Stimulated activated CD4-positive, alpha-beta T cell treated with anti-CD3 and anti-CD28 coated beads, Interleukin-1b, Interleukin-23, amount 100 ng/mL, for 4 hours (primary cell): ENCODE measurements around the gene GPR55.

Source experiments
- DNase-seq, 2 donors: peaks; one replicate each; pipeline ENCODE4 v3.0.0-alpha.2; 2020; ENCODE audit warnings: low read depth in 2 of 2

The GPR55 gene

DNA sequence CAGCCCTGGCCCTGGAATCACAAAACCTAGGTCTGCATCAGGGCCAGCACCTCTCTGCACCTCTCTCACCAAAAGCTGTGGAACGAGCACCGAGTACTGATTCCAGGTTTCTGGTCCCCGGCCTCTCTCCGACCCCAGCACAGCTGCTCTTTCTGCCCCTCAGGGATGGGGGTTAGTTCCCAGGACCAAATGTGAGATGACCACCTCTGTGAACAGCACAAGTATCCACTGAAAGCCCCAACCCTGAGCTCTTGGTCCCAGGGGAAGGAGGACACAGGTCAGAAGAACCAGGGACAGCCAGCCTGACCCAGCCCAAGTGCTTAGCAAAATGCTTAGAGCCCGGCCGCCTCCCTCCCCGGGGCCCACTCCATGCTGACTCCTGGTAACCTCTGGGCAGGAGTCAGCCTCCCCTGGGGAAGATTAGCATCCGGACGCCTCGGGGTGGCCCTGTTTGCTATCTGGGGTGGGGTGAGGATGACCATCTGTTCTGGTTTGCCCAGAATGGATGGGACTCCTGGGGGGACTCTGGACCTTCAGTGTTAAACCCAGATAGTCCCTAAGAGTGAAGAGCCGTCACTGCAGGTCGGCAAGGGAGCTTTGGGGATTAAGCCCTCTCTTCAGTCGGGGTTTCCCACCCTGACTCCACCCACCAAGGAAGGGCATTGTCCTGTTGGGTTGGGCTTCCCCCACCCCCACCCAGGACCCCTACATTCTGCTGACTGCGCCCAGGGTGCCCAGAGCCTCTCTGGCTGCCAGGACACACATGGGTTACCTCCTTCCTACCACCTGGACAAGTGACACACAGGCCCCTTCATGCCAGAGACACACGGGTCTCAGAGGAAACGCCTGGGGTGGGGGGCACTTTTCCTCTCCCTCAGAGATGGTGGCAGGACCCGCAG is 9.4 kb upstream of the GPR55 start:
- DNase-seq = no peak

DNA sequence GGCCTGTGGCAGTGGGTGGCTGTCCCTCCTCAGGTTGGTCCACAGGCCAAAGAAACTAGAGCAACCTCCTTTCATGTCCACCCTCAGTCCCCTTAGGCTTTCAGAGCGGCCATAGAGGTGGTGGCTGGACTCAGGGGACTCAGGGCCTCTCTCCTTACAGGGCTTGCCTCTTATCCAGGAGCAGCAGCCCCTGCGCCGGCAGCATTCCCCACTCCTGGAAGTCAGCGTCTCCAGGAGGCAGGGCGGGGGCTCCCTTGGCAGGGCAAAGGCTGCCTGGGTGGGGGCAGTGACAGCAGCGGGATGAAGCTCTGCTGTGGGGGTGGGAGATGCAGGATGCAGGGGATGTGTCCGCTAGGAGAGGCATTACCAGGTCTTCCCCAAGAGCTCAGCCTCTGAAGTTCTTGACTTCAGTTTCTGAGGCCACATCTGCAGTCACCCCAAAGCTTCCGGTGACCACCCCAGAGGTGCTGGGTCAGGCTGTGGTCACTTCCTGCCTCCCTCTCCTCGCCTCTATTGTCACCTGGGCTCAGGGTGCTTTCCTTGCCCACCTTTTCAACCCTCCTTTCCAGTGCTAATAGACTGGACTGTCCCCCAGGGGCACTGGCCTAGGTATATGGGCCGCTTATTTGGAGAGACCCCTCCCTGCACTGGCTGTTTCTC is 8.6 kb upstream of the GPR55 start:
- DNase-seq = no peak

DNA sequence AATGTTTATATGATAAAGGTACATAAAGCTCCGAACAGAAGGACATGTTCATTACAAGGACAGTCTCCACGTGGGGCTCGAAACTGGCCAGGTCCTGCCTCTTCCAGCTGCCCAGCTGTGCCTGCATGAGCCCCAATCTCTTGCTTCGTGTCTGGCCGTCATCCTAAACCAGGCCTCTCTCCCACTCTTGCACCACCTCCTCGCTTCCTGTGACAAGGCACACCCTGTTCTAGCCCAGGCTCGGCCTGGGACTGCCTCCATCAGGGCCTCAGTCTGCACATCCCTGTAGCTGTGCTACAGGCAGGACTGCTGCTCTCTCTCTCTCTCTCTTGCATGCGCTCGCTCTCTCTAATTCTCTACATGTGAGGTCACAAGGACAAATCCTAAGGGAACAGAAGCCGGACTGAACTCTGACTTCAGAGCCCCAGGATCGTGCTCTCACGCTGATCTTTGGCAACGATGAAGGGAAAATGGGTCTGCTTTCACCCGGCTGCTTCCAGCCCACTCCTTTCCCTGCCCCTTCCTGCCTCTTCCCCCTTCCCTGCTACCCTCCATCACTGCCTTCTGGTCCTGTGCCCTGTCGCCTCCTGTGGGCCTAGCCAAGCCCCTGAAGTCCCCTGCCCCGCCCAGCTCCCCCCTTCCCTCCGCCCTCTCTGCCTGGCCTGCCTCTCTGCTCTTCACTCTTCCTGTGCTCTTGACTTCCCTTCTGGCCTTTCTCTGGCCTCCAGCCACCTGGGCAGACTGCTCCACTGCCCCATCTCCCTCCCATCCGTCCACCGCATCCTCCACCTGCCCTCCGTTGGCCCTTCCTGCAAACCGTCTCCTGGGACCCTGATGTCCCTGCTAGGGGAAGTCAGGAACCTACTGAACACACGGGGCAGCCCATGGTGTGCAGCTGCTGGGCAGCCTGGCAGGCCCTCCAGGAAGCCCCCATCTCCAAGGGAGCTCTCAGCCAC is 7.8 kb upstream of the GPR55 start:
- DNase-seq = no peak

DNA sequence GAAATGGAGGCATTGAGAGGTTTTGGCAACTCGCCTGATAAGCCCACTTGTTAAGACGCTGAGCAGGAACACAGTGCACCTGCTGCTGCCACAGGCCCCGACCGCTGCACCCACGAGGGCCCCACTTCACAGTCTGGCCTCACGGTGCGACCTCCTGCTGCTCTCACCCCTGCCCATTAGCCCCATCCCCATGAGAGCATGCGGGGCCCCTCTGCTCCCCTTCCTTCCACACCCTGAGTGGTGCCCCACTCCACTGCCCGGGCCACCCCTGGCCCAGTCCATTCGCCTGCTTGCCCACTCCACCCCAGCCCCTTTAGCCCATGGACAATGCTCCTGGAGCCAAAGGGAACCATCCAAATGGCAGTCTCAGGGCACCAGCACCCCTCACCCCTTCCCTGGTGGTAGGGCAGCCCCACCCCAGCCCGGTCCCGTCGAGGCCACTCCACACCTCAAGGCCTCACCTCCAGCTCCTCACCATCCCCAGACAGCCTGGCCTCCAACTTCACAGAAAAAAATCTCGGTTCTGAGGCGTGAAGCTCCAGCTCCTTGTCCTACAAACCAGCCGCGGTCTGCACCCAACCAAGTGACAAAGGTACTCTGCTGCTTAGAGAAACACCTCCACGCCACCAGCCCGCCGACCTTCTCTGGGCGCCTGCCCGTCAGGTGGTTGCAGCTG is 6.7 kb upstream of the GPR55 start:
- DNase-seq = no peak

DNA sequence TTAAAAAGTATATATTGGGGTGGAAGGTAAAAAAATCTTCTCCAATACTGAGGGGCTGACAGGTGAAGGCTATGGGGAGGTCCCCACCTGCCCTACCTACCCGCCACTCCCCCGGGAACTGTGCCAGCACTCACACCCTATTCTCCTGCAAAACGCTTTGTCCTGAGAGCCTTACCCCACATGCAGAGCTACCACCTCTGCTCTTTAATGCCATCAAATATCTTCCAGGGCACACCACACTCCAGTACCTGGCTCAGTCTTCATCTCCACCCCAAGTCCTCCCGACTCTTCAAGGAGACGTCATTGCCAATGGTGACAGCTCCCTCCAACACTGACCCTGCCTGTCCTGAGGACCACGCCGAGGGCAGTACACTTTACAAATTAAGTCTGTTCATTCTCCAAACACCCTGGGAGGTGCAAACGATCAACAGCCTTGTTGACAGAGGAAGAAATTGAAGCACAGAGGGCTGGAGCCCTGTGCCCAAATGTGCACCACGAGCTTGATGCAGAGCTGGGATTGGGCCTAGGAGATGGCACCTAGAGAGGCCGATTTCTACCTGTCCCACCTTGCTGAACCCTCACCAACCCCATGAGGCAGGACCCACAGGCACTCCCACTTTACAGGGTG is 6.0 kb upstream of the GPR55 start:
- DNase-seq = no peak

DNA sequence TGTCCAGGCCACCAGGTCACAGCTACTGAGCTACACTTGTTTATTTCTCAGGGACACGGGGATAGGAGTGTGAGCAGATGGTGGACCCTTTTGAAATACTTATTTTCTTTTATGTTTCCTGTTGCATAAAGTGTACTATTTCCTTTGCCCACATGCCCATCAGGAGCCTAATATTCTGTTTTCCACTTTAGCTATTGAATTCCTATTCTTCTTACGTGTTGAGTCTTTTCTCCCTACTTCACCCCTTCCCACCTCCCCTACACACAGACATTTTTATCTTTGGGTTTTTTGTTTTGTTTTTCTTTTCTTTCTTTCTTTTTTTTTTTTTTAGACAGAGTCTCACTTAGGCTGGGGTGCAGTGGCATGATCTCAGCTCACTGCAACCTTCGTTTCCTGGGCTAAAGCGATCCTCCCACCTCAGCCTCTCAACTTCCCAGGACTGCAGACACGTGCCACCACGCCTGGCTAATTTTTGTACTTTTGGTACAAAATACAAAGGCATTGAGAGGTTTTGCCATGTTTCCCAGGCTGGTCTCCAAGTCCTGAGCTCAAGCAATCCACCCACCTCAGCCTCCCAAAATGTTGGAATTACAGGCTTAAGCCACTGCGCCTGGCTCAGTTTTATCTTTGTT is 5.2 kb upstream of the GPR55 start:
- DNase-seq = no peak

DNA sequence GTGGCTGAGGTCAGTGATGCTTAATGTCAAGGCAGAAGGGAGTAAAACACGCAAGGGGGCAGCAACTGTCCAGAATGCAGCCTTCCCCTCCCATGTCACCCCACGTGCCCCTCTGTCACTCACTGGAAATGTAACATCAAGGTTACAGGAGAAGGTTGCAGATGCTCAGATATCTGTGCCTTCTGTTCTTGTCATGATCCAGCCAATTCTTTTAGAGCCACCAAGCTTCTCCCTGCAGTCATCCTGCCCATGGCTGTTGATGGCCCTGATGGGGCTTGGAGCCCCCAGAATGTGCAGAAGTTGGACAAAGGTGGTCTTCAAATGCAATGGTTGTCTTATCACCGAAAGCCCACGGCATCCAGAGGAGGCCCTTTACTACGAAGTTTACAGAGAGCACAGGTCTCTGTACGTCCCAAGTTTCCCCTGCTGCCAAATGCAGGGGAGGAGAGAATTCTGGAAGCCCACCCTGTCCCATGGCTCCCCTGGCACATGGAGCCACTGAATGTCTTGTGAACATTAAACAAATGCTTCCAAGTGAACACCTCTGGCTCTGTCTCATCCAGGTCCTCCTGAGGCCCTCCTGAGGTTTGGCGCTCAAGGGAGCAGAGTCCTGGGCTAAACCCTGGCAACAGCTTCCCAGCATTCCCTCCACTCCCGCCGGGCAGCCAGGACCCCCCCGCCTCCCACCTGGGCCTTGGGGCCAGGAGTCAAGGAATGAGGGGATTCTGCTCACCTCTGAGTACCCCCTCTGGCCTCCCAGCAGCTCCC is 4.5 kb upstream of the GPR55 start:
- no peak for DNase-seq

DNA sequence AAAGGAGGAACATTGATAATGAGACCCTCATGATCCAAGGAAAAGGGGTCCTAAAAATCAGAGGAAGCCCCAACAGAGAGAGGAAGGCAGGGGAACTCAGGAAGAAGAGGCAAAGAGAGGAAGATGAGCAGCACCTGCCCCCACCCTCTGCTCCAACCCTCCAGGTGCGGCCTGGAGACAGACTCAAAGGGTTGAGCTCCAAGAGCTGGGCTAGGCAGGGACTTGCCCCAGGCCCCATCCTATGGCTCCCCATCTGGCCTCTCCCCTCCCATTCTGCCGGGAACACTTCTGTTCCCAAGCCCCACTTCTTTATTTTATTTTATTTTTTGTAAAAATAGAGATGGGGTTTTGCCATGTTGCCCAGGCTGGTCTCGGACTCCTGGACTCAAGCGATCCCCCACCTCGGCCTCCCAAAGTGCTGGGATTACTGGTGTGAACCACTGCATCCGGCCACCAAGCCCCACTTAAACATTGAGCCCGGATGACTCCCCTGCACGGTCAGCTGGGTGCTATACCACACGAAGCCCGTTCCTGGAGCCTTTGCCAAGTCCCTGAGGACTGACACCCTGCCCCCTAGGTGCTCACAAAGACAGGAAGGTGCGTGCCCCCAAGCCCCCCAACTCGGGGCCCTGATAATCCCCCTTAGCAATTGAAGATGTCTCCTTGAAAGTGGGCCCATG is 3.8 kb upstream of the GPR55 start:
- no peak for DNase-seq

DNA sequence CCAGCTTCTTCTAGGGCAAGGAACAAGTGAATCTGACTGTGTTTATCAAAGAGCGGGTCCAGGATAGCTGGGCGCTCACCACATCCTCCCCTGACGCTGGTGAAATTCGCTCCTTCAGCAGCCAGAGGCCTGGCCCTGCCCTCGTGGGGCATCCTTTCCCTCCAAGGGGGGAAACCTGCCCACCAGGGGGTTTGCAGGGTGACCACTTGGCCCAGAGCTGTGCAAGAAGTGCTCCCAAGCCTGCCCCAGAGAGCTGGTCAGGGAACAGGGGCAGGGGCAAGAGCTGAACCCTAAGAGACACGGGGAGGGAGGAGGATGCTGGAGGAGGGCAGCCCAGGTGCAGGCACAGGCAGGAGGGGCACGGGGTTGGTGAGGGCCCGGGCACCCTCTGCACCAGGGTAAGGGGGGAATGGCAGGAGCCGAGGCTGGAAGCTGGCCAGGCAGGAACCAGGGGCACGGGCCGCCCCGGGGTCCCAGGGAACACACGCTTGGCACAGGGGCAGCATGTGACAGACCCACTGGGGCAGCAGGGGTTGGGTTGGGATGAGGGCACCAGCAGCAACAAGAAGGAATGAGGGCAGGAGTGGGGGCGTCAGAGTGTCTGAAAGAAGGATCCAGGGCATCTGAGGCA is 2.8 kb upstream of the GPR55 start:
- no peak for DNase-seq

DNA sequence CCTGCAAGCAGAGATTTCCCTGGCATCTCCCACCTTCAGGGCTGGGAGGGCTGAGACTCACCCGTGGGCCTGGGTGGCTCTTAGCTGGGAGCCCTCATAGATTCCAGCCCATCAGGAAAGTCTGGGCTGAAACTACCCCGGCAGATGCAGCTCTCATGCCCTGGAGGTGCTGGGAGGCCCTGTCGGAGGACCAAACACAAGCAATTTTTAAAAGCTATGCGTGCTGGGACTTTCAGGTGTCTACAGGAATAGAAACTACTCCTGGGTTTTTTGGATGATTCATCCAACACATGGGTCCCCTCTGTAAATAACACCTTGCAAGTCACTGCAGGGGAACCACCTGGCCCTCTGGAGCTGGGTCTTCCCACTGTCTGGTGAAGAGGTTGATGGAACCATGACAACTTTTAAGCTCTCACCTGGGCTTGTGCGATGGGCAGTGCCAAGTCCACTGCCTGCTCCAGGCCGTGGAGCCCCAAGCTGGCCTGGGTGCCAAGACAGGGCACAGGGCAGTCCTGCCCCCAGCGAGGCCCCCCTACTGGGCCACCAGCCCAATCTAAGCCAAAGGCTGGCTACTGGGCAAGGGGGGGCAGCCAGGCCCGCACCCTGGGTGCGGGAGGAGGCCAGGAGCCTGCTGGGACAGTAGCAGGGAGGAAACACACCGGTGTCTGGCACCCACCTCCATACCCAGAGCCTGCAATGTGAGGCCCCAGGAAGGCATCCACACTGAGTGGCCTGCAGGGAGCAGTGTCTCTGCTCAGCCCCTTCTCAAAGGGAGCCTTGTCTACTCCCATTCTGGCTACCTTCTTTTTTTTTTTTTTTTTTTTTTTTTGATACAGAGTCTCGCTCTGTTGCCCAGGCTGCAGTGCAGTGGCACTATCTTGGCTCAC is 1.1 kb upstream of the GPR55 start:
- DNase-seq = peak in 1 of 2 donors; percentile 41

DNA sequence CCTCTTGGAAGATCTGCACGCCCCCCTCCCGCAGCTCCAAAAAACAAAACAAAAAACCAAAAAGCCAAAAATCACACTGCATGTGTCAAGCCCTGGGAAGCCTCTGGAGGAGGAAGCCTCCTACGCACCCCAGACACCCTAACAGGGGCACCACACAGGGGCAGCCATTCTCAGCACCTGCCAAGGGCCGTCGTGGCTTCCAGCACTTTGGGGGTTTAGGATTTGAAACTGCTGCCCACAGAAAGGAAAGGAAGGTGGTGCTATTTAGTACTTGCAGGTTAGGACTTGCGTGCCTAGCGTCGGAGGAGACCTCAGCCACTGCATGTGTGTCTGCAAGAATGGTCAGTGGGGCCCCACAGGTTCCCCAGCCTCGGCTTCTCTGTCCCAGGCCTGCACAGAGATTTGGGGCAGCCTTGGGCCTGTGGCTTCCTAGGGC is 419 bp upstream of the GPR55 start:
- DNase-seq = no peak

DNA sequence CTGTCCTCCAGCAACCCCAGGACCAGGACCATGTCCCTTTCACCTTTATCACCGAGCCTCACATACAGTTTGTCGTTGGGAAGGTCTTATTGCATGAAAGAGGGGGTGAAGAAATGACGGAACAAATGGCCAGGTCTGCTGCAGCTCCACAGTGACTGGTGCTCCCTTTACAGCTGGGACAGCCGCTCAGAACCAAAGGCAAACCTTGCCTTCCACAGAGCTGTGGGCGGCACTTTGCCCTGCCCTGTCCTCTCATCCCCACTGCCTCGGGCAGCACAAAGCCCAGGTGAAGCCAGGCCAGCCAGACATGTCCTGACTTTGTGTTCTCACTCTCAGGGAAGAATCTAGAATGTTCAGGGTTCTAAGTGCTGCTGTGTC is 961 bp downstream of the GPR55 start:
- no peak for DNase-seq

DNA sequence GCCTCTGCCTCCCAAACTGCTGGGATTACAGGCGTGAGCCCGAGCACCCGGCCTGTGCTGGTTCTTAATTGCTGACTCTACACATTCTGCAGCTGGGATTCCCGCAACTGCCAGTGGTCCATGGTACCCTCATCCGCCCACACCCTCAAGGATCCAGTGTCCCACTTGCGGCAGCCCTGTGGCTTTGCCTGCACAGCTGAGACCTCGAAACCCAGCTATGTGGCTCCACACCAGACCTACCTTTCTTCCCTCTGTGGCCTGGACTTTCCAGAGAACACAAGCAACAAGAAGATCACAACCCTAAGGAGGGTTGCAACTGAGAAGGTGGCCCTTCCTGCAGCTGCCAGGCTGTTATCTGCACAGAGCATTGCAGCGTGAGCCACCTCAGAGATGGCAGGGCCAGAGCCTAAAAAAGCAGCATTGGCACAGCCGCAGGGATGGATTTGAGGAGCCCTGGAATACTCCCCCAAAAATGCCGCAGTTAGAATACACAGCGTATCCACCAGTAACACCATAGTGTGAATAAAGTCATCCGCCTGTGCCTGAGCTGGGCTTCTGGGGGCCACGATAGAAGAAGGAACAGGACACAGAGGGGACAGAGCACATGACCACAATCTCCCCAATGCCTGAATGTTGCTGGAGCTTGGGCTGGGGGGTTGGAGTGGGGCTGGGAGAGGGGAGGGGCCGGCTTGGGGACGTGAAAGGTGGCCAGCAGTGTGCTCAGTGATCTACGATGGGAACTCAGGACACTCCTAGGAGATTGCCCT is 1.9 kb downstream of the GPR55 start:
- no peak for DNase-seq

DNA sequence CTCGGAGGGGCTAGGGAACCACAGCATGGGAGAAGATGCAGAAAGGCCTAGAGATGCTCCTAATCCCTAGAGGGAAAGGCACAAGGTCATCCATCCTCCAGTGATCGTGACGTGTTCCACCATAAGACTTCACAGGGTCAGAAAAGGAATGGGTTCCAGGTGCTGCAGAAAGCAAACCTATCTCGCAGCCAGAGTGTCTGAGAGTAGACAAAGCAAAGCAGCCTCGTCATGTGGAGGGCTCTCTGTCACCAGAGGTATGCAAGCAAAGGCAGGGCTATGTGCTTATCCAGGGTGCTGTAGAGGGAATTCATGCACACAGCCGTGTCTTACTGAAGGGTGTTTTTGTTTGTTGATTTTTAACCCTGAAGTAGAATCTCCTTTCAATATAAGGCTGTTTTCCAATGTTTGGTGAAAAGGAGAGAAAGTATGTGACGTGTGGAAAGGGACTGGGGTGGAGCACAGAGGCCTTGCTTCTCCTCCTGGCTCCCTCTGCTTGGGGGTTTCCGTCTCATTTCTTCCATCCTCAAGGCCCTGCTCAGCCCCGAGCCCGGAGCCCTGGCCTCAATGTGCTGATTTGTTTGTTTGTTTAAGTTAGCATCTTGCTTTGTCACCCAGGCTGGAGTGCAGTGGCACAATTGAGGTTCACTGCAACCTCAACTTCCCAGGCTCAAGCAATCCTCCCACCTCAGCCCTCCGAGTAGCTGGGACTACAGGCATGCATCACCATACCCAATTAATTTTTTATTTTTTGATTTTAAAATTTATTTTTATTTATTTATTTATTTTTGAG is 3.0 kb downstream of the GPR55 start:
- no peak for DNase-seq

DNA sequence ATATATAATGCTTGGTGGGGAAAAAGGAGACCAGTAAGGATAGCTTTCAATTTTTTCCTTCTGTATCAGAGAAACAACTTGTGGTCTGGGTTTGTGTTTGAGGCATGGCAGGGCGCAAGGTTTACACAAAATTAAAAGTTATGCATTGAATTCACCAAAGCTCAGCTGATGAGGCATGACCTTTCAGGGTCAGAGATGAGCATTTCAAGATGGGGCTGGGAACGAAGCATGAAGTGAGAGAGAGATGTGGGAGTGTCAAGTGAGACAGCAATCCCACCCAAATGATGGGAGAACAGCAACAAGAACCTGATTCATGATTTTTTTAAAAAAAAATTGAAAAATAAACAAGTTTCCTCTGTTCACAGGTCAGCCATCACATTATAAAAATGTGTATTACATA is 4.9 kb downstream of the GPR55 start:
- DNase-seq = no peak

DNA sequence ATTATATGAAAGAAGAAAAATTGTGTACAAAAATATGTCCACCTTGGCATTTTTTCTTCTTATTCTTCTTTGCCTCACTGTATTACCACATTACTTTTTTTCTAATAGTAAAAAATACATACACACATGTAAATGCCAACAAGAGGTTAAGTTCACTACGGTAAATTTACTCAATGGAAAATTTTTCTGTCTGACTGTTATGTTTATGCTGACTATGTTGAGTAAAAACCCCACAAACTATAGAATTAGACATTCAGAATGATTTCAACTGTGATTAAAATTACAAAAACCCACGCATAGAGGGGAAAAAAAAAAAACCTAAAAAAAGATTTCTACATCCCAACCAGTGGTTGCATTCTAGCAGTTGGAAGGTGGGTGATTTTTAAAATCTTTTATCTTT is 5.4 kb downstream of the GPR55 start:
- DNase-seq = no peak
